T-helper 9 cell (primary cell): ENCODE measurements around the gene FAHD1.

Source experiments
- DNase-seq: peaks from one replicate; pipeline ENCODE4 v3.0.0-alpha.2; 2020
- total RNA-seq, 2 donors: gene quantifications; one replicate each; lab custom pipeline; 2026; lab: John Stamatoyannopoulos, UW

FAHD1 gene
- total RNA-seq: 6.5 to 16.2 reads per million in 2 donors

DNA sequence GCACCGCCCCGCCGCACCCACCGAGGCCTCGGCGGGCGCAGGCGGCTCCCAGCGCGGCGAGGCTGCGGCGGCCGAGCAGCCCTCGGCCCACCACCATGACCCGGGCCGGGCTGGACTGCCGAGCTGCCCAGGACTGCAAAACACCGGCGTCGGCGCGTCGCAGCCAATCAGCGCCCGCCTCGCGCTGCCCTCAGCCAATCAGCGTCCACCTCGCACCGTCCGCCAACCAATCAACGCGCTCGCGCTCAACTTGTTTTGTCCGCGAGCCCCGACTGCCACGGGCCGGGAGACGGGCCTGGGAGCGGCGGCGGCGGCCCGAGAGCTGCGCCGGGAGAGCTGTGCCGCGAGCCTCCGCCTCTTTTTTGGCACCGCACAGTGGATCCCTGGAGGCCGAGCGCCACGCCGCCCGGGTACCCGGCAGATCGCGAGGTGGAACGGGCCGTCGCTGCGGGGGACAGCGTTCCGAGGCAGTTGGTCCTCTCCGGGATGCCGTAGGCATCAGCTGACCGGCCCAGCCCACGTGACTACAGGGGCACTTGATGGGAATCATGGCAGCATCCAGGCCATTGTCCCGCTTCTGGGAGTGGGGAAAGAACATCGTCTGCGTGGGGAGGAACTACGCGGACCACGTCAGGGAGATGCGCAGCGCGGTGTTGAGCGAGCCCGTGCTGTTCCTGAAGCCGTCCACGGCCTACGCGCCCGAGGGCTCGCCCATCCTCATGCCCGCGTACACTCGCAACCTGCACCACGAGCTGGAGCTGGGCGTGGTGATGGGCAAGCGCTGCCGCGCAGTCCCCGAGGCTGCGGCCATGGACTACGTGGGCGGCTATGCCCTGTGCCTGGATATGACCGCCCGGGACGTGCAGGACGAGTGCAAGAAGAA, at the start of gene FAHD1, which contains the start of gene HAGH:
FAHD1 (plus strand) TSS at position 516 of the 883 bp plus-strand sequence; CDS start at position 549, 33 bp downstream.
HAGH (minus strand) TSS at position 135 of the 883 bp plus-strand sequence; CDS start at position 97, 38 bp downstream.
- peak; percentile 83 for DNase-seq

GRCh38 chr16:1777375-1778199, 49.4 kb upstream of the FAHD1 start:
- DNase-seq: no peak

- DNase-seq: no peak
Observed at GRCh38 chr16:1778200-1779179, 48.5 kb upstream of the FAHD1 start.

DNA sequence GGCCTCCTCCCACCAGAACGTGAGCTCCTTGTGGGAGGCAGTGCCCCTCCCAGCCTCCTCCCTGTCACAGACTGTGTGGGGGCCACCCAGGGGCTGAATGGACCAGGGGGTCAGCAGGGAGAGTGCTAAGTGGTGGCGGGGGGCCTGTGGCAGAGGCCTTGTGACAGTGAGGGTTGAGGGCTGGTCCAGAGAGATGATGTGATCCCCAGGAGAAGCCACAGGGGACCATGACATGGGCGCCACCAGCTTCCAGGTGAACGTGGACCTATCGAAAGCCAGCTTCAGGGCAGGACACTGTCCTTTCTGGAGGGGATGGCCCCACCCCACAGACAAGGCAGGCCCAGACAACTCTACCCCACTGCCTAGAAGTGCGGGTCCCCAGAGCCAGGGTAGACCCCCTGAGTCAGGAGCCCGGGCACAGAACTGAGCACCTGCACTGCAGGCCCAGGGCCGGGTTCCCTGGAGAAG, 47.7 kb upstream of the FAHD1 start:
- DNase-seq: no peak

DNA sequence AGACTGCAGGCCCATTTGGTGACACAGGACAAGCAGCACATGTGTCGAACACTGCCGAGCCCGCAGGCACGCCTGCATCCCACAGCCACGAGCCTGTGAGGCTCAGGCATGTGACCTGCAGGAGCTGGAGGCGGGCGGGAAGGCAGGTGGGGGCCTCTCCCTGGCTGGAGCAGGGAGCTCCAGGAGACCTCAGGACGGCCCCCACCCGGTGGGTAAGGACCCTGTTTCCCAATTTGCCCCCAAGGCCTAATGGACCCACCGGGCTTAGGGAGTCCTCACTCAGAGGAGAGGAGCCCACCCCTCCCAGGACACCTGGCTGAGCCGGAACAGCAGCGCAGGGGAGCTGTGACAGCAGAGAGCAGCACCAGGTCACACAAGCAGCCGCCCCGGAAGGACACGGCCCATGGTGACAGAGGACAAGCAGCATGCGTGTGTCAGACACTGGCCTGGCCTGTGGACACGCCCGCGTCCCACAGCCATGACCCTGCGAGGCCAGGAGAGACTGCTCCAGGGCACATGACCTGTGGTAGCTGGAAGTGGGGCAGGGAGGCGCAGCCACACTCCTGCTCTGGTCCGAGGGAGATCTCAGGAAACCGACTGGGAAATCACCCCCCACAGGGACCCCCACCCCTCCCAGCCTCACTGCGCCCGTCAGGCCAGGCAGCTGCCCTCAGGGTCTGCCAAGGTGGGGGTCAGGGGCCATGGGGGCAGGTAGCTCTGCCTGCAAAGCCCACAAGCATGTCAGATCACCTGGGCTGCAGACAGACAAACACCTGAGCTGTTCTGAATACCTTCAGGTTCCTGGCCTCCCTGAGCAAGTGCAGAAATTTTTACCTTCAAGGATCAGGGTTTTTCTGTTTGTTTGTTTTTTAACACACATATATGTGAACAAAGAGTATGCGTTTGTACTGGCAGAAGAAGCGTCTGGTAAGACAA, 47.0 kb upstream of the FAHD1 start:
- no peak for DNase-seq

DNA sequence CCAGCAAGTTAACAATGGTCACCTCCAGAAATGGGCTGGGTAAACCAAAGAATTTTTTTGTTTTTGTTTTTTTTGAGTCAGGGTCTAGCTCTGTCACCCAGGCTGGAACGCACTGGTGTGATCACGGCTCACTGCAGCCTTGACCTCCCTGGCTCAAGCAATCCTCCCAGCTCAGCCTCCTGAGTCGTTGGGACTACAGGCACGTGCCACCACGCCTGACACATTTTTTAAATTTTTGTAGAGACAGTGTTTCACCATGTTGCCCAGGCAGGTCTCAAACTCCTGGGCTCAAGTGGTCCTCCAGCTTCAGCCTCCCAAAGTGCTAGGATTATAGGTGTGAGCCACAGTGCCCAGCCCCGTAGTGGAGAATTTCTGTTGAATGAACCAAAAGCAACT, 46.3 kb upstream of the FAHD1 start:
- DNase-seq: no peak

- DNase-seq: no peak
Observed at GRCh38 chr16:1781254-1781653, 45.8 kb upstream of the FAHD1 start.

DNA sequence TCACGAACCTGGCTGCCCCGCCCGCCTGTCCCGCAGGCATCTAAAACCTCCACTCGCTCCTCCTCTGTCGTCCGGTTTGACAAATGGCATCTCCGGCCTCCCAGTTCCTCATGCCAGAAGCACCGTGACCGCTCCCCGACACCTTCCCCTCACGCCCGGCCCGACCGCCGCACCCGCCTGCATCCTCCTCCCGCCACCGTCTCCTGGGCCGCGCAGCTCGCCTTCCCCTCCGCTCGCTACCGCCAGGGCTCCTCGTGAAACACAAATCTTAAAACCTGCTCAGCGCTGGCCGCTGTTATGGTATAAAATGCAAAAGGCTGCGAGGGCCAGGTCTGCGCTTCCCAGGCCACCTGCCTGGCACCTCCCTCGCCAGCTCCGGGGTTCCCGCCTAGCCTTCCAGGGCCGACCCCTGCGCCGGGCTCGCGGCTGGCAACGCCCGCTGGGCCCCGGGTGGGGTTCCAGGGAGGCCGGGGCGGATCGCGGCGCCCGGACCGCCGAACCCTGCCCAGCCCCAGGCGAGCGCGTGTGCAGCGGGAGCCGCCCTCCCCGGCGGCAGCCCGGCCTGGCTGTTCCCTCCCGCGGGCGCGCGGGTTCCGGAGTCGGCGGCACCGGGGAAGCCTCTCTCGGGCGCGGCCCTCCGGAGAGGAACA, 45.1 kb upstream of the FAHD1 start:
- DNase-seq: peak; percentile 23

- peak; percentile 95 for DNase-seq
Observed at GRCh38 chr16:1782408-1783264, 44.4 kb upstream of the FAHD1 start, which contains the start of the genes NUBP2 and SPSB3. Gene NUBP2 (plus strand): TSS chr16:1782960. CDS start chr16:1783021, 61 bp downstream. Gene SPSB3 (minus strand): TSS chr16:1782571. CDS start chr16:1781483, 1,088 bp downstream.

DNA sequence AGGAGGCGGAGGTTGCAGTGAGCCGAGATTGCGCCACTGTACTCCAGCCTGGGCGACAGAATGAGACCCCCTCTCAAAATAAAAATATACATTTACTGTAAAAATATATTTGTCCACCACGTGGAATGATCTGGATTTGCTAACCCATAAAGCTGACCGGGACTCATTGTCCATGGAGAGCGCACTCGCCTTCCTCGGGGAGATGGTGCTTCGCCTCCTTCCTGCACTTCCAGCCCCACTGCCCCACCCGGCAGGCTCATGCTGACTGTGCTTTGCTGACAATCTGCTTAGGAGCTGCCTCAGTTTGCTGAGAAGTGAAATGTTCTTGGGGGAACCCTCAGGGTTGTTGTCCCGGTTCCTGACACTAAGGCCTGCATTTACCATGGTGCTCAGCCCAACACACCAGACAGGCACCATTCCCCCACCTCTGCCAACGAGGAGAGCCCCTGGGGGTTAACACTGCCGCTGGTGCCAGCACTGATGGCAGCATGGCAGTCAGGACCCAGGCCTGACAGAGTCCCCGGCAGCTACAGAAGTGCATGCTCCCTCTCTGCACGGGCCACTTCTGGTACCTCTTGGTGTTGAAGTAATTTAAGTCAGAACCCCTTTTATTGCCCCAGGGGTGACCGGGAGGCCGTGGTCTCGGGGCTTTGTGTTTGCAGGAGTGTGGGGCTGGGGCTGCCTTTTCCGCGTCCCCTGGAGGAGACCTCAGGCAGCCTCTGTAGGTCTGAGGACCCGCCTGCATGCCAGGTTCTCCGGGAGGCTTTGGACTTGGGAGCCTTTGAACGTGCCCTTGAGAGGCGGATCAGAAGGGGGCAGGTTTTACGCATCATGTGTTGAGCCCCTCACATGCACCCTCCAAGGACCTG, 41.8 kb upstream of the FAHD1 start:
- no peak for DNase-seq

GRCh38 chr16:1785846-1786170, 41.2 kb upstream of the FAHD1 start:
- no peak for DNase-seq

DNA sequence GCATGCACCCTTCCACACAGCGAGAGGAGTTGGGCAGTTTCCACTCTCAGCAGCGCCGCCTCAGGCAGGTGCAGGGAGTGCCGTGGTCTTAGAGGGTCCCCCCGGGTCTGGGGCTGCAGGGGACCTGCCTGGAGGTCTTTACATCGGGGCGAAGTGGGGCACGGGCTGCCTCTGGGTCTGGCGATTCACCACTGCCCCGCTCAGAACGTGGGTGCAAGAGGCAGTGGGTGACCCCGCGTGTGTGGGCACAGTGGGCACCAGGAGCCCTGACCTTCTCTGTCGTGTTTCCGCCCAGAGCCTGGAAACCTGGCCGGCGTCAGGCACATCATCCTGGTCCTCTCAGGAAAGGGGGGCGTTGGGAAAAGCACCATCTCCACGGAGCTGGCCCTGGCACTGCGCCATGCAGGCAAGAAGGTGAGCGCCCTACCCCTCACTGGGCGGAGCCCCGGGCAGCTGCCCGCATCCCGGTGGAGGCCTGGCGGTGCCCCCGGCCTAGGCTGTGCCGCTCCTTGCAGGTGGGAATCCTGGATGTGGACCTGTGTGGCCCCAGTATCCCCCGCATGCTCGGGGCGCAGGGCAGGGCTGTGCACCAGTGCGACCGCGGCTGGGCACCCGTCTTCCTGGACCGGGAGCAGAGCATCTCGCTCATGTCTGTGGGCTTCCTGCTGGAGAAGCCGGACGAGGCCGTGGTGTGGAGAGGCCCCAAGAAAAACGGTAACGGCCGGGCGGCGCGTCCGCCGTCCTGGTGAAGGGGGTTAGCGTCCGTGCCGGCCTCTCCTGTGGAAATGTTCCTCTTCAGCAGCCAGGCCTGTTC, 40.6 kb upstream of the FAHD1 start:
- no peak for DNase-seq

DNA sequence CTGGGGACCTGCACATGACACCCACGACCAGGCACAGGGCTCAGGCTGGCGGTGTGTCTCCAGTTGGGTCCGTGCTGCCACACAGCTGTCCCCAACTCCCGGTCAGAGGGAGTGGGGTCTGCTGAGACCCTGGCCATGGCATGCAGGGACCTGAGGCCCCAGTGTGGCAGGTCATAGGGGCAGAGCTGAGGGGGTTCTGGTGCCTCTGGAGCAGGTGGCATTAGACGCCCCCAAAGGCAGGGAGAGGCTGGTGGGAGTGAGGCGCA, 40.0 kb upstream of the FAHD1 start:
- no peak for DNase-seq

- no peak for DNase-seq
Observed at GRCh38 chr16:1787322-1788094, 39.5 kb upstream of the FAHD1 start.

- DNase-seq: no peak
Observed at GRCh38 chr16:1788095-1788707, 38.8 kb upstream of the FAHD1 start.

GRCh38 chr16:1788708-1789100, 38.3 kb upstream of the FAHD1 start:
- no peak for DNase-seq
